K562 (cell line): Measurements from ENCODE around the gene GABBR1. TPM values are rescaled to one million over a fixed set of nuclear protein-coding genes. Genes with fewer than 3 reads are reported as not detected.

ENCODE experiments used
- ARID1B ChIP-seq: fragments of 450-650 bp; IDR thresholded peaks from 2 replicates; pipeline ENCODE4 v1.6.1; 2016; ENCODE audit warnings: antibody characterized with exemption, mild to moderate bottlenecking, inconsistent platforms
- BCOR ChIP-seq: fragments of 450-650 bp; IDR thresholded peaks from 2 replicates; pipeline ENCODE4 v1.6.1; 2016
- FOXM1 ChIP-seq, 2 experiments: fragments of 450-650 bp in 1 of 2; sonication (generic) in 1 of 2; formaldehyde crosslinking in 1 of 2; IDR thresholded peaks; 2 replicates each; pipeline versions ENCODE4 v1.6.1 to v1.9.0; 2017 to 2022; ENCODE audit warnings: low read depth in 2 of 2, mild to moderate bottlenecking in 2 of 2, missing genetic modification reagents in 1 of 2, moderate library complexity in 1 of 2
- HNRNPK ChIP-seq: fragments of 200-400 bp; formaldehyde crosslinking; IDR thresholded peaks from one replicate; pipeline ENCODE4 v1.6.1; 2018; ENCODE audit warnings: mild to moderate bottlenecking, low read depth, low read length; ENCODE audit not compliant: poor library complexity, severe bottlenecking
- KAT7 ChIP-seq: sonication (generic); formaldehyde crosslinking; IDR thresholded peaks from 2 replicates; pipeline ENCODE4 v1.8.0; 2022; ENCODE audit warnings: missing genetic modification reagents, mild to moderate bottlenecking, borderline replicate concordance
- NBN ChIP-seq: fragments of 450-650 bp; IDR thresholded peaks from 2 replicates; pipeline ENCODE4 v1.6.1; 2016; ENCODE audit warnings: low read depth, mild to moderate bottlenecking
- PHF8 ChIP-seq: fragments of 200-600 bp; sonication (generic); IDR thresholded peaks from 2 replicates; pipeline ENCODE4 v1.6.1; 2012; ENCODE audit warnings: mixed run types, mild to moderate bottlenecking, inconsistent platforms, low read length, moderate library complexity, borderline replicate concordance
- PPARD ChIP-seq: fragments of 250-450 bp; sonication (Bioruptor Pico); IDR thresholded peaks from 2 replicates; pipeline ENCODE4 v1.8.0; 2022; ENCODE audit warnings: inconsistent platforms, mild to moderate bottlenecking, moderate library complexity
- RCOR1 ChIP-seq, 2 experiments: IDR thresholded peaks; 2 replicates each; pipeline ENCODE4 v1.6.1; 2012; ENCODE audit warnings: low read depth in 2 of 2, low read length in 2 of 2, borderline replicate concordance in 1 of 2, improper control_type of control experiment in 1 of 2
- SNRNP70 ChIP-seq: fragments of 200-400 bp; formaldehyde crosslinking; optimal IDR thresholded peaks from 2 replicates; pipeline ENCODE3; 2017; ENCODE audit warnings: low read depth, low read length
- SP2 ChIP-seq: IDR thresholded peaks from 2 replicates; pipeline ENCODE4 v1.6.1; 2011; ENCODE audit warnings: mild to moderate bottlenecking, low read depth, low read length, moderate library complexity; ENCODE audit not compliant: poor library complexity, severe bottlenecking; ENCODE audit errors: extremely low read depth
- TOE1 ChIP-seq, 2 experiments: fragments of 450-650 bp in 1 of 2; sonication (generic) in 1 of 2; formaldehyde crosslinking in 1 of 2; IDR thresholded peaks; 2 replicates each; pipeline versions ENCODE4 v1.7.1 to v1.8.0; 2016 to 2022; ENCODE audit warnings: borderline replicate concordance in 2 of 2, mild to moderate bottlenecking in 2 of 2, antibody characterized with exemption in 1 of 2, inconsistent platforms in 1 of 2, low read depth in 1 of 2, missing genetic modification reagents in 1 of 2, moderate library complexity in 1 of 2
- ZSCAN29 ChIP-seq: fragments of 450-650 bp; IDR thresholded peaks from 2 replicates; pipeline ENCODE4 v1.6.1; 2017
- polyA plus RNA-seq, 8 experiments: library from polyadenylated mRNA; depleted of rRNA in 4 of 8; stranded (reverse) in 5 of 8; unstranded in 3 of 8; fragments of >200 nt; fragmentation: Nextera tagmentation in 2 of 8; fragmentation: Illumina TruSeq in 1 of 8; extraction: Ambion mirVana in 2 of 8; extraction: Trizol in 1 of 8; gene quantifications; 2 replicates each; pipeline versions ENCODE4 v1.2.1 to v1.2.3, GENCODE V29; 2011 to 2014; ENCODE audit warnings: inconsistent platforms in 1 of 8, missing spikeins in 1 of 8
- total RNA-seq, 7 experiments: library from RNA; depleted of rRNA in 6 of 7; stranded (reverse); fragments of >200 nt in 6 of 7; fragmentation: Illumina TruSeq in 2 of 7; extraction: Trizol in 2 of 7; gene quantifications; 2 replicates each; pipeline versions ENCODE4 v1.2.1 to v1.2.3, GENCODE V29; 2011 to 2021; ENCODE audit warnings: low replicate concordance in 1 of 7
- TF ChIP-seq, protein P1 (sequence below), 2 experiments: IDR thresholded peaks; 2 replicates each; pipeline ENCODE4 v1.6.1; 2011; ENCODE audit warnings: borderline replicate concordance in 1 of 2, control low read depth in 1 of 2, low read depth in 1 of 2, low read length in 1 of 2, mild to moderate bottlenecking in 1 of 2, mixed read lengths in 1 of 2, moderate library complexity in 1 of 2; ENCODE audit not compliant: insufficient read depth in 1 of 2, insufficient read length in 1 of 2, poor library complexity in 1 of 2, severe bottlenecking in 1 of 2; ENCODE audit errors: extremely low read depth in 1 of 2
- TF ChIP-seq, protein P2 (sequence below): fragments of 450-650 bp; formaldehyde crosslinking; IDR thresholded peaks from 2 replicates; pipeline ENCODE4 v1.4.0; 2022; ENCODE audit warnings: missing genetic modification characterization
- TF ChIP-seq, protein P3 (sequence below), 2 experiments: fragments of 200-800 bp in 1 of 2; sonication (Bioruptor generic) in 1 of 2; sonication (generic) in 1 of 2; formaldehyde crosslinking in 1 of 2; IDR thresholded peaks in 1 of 2; conservative IDR thresholded peaks in 1 of 2; 2 replicates each; pipeline versions ENCODE4 v1.5.0 to v1.6.1; 2016 to 2020; ENCODE audit warnings: missing compliant biosample characterization in 1 of 2, missing genetic modification characterization in 1 of 2, missing genetic modification reagents in 1 of 2
- TF ChIP-seq, protein P4 (sequence below): IDR thresholded peaks from 2 replicates; pipeline ENCODE4 v1.6.1; 2016; ENCODE audit warnings: missing genetic modification characterization, missing compliant biosample characterization

Gene GABBR1
- total and polyA plus RNA-seq, 9 of the 15 experiments (the other 6 are each of a cell fraction or from before 2014, with no cell fraction given) = 2.2 to 48.3 (median 20.8) TPM

DNA sequence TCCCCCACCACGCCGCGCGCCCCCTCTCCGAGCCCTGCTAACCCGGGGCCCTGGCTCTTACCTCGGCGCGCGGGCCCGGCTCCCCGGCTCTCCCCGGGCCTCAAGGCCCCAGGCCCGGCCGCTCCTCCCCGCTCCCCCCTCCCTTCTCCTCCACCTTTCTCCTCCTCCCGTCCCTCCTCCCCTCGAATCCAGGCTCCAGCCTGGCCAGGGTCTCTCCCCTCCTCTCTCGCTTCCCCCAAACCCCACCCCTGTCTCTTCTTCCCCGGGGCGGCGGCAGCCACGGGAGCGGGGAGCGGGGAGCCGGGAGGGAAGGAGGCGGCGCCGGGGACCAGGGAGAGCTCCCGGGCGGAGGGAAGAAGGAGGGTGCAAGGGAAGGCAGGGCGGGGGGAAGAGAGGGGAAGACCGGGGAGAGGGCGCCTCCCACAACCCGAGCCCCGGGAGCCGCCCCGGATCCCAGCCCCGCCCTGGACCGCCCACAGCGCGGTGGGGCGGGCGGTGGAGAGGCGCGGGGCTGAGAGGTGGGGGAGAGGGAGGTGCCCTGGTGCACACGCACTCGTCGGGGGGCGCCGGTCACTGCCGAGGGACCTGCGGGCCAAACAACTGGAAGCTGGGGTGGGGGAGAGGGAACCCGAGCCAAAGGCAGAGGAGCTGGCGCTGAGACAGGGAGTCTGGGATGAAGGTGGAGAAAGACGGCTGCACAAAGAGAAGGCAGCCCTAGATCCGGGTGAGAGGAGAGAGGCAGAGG, at the start of gene GABBR1 (continued):
- TF ChIP-seq, protein P1, sequence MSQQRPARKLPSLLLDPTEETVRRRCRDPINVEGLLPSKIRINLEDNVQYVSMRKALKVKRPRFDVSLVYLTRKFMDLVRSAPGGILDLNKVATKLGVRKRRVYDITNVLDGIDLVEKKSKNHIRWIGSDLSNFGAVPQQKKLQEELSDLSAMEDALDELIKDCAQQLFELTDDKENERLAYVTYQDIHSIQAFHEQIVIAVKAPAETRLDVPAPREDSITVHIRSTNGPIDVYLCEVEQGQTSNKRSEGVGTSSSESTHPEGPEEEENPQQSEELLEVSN (IDR thresholded peaks at IDR 0.05; ENCODE audit: borderline replicate concordance in 1 of 2, extremely low read depth in 1 of 2, insufficient read depth in 1 of 2, insufficient read length in 1 of 2, low read depth in 1 of 2, low read length in 1 of 2, poor library complexity in 1 of 2, severe bottlenecking in 1 of 2) = no peak
- TF ChIP-seq SP2 (no peak), FOXM1 (IDR thresholded peaks at IDR 0.05; ENCODE audit: low read depth) (no peak), FOXM1 (CRISPR knock-in tag; IDR thresholded peaks at IDR 0.05; ENCODE audit: low read depth) (0 out of 2 replicates have a peak, but pooled peaks have one; percentile 4), ZSCAN29 (no peak), BCOR (0 out of 2 replicates have a peak, but pooled peaks have one; percentile 12), HNRNPK (peak; percentile 85), NBN (peak; percentile 68; the same call in 1 of the 2 replicates), RCOR1 (IDR thresholded peaks at IDR 0.05; ENCODE audit: borderline replicate concordance in 1 of 2, low read depth in 2 of 2, low read length in 2 of 2) (no peak), ARID1B (0 out of 2 replicates have a peak, but pooled peaks have one; percentile 16), PPARD (CRISPR knock-in tag) (no peak), PHF8 (peak; percentile 68; the same call in 1 of the 2 replicates), SNRNP70 (no peak), KAT7 (peak; percentile 15; the same call in 1 of the 2 replicates), TOE1 (IDR thresholded peaks at IDR 0.05; ENCODE audit: borderline replicate concordance) (peak; percentile 33; the same call in 1 of the 2 replicates), TOE1 (CRISPR knock-in tag; IDR thresholded peaks at IDR 0.05; ENCODE audit: borderline replicate concordance, low read depth) (no peak)
- TF ChIP-seq, protein P2, sequence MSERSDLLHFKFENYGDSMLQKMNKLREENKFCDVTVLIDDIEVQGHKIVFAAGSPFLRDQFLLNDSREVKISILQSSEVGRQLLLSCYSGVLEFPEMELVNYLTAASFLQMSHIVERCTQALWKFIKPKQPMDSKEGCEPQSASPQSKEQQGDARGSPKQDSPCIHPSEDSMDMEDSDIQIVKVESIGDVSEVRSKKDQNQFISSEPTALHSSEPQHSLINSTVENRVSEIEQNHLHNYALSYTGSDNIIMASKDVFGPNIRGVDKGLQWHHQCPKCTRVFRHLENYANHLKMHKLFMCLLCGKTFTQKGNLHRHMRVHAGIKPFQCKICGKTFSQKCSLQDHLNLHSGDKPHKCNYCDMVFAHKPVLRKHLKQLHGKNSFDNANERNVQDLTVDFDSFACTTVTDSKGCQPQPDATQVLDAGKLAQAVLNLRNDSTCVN (CRISPR knock-in tag) = 0 out of 2 replicates have a peak, but pooled peaks have one; percentile 8
- TF ChIP-seq, protein P3, sequence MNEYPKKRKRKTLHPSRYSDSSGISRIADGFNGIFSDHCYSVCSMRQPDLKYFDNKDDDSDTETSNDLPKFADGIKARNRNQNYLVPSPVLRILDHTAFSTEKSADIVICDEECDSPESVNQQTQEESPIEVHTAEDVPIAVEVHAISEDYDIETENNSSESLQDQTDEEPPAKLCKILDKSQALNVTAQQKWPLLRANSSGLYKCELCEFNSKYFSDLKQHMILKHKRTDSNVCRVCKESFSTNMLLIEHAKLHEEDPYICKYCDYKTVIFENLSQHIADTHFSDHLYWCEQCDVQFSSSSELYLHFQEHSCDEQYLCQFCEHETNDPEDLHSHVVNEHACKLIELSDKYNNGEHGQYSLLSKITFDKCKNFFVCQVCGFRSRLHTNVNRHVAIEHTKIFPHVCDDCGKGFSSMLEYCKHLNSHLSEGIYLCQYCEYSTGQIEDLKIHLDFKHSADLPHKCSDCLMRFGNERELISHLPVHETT (CRISPR knock-in tag; conservative IDR thresholded peaks at IDR 0.05 in 1 of 2, IDR thresholded peaks at IDR 0.05 in 1 of 2) = 0 out of 4 replicates have a peak, but pooled peaks of 1 of the 2 experiments have one; percentile 53
- TF ChIP-seq, protein P4, sequence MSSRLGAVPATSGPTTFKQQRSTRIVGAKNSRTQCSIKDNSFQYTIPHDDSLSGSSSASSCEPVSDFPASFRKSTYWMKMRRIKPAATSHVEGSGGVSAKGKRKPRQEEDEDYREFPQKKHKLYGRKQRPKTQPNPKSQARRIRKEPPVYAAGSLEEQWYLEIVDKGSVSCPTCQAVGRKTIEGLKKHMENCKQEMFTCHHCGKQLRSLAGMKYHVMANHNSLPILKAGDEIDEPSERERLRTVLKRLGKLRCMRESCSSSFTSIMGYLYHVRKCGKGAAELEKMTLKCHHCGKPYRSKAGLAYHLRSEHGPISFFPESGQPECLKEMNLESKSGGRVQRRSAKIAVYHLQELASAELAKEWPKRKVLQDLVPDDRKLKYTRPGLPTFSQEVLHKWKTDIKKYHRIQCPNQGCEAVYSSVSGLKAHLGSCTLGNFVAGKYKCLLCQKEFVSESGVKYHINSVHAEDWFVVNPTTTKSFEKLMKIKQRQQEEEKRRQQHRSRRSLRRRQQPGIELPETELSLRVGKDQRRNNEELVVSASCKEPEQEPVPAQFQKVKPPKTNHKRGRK (tag) = no peak
